DMS153 (cell line): ENCODE measurements around the gene DBI.
"Not testable (repeated sequence)": the region's sequence is repeated elsewhere in the genome, so short reads cannot be mapped to it uniquely, and the experiment has no call there.

Experiments used
- DNase-seq: peaks from one replicate; lab custom pipeline; 2025; lab: John Stamatoyannopoulos, UW

Gene DBI

GRCh38 chr2:119365436-119365835 lies 1.3 kb upstream of the DBI start:
- DNase-seq: no peak

DNA sequence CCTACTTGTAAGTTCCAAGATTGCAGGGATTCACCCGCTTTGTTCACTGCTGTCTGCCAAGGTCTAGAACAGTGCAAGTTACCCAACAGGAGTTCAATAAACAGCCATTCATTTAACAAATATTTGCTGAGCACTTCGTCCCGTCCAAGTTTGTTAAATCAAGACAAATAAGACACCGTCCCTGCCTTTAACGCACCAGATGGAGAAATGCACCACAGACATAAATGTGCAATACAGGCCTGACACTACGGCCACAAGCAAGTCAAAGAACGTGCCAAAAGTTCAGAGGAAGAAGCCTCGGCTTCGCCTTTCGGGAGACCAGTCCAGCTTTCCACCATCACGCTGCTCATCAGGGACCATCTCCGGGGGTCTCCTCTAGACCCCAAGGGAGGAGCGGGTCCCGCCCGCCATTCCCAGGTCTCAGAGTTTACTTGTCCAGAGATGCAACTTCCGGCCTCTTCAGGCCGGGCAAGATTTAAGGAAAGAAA lies 572 bp upstream of the DBI start:
- DNase-seq: no peak

DNA sequence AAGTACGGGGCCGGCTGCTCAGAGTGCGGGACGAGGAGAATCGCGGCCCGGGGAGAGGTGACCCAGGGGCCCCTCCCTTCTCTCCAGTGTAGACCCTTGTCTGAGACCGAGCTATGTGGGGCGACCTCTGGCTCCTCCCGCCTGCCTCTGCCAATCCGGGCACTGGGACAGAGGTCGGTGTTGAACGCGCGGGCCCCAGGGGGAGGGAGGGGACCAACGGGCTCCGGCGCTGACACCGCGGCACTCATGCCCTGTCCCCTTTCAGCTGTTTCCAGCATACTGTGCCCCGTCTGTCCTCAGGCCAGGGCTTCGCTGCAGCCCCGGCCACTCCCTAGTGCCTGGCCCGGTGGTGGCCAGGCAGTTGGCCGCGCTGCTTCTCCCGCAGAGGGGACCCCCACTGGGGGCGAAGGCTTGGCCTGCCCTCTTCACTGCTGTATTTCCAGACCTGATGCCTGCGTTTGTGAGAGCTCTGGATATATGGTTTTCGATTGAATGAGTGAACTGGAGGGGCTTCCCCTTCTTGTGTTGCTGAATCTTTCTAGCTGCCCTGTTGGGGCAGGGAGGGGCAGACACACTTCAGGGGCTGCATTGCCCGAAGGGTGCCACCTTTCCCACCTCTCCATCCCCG lies 809 bp downstream of the DBI start:
- no peak for DNase-seq

GRCh38 chr2:119369845-119370244 lies 3.1 kb downstream of the DBI start:
- DNase-seq: no peak

- no peak for DNase-seq
These were observed 4.3 kb downstream of the DBI start for GRCh38 chr2:119371111-119371510.

- no peak for DNase-seq
These were observed 6.2 kb downstream of the DBI start for GRCh38 chr2:119372778-119373568.

DNA sequence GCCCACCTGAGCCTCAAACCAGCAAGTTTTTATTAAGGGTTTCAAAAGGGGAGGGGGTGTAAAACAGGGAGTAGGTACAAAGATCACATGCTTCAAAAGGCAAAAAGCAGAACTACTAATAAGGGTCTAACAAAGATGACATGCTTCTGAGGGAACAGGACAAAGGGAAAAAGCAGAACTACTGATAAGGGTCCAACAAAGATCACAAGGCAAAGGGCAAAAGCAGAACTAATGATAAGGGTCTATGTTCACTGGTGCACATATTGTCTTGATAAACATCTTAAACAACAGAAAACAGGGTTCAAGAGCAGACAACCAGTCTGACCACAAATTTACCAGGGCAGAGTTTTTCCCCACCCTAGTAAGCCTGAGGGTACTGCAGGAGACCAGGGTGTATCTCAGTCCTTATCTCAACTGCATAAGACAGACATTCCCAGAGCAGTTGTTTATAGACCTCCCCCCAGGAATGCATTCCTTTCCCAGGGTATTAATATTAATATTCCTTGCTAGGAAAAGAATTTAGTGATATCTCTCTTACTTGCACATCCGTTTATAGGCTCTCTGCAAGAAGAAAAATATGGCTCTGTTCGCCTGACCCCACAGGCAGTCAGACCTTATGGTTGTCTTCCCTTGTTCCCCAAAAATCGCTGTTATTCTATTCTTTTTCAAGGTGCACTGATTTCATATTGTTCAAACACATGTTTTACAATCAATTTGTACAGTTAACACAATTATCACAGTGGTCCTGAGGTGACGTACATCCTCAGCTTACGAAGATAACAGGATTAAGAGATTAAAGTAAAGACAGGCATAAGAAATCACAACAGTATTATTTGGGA lies 7.3 kb downstream of the DBI start:
- DNase-seq: not testable (repeated sequence)

GRCh38 chr2:119376406-119376805 lies 9.6 kb downstream of the DBI start:
- not testable (repeated sequence) for DNase-seq

GRCh38 chr2:119376810-119377209 lies 10.0 kb downstream of the DBI start:
- DNase-seq: no peak

- no peak for DNase-seq
These were observed 10.7 kb downstream of the DBI start for GRCh38 chr2:119377294-119377992.

GRCh38 chr2:119377993-119378345 lies 11.2 kb downstream of the DBI start:
- DNase-seq: no peak

DNA sequence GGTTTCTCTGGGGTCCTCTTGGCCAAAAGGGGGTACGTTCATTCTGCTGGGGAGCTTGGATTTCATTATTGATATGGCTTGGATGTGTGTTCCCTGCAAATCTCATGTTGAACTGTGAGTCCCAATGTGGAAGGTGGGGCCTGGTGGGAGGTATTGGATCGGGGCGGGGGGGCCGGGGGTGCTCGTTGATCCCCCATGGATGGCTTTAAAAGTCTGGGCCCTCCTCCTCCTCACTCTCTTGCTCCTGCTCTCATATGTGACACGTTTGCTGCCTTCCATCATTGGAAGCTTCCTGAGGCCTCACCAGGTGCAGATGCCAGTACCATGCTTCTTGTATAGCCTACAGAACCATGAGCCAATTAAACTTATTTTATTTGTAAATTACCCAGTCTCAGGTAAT lies 11.8 kb downstream of the DBI start:
- no peak for DNase-seq

DNA sequence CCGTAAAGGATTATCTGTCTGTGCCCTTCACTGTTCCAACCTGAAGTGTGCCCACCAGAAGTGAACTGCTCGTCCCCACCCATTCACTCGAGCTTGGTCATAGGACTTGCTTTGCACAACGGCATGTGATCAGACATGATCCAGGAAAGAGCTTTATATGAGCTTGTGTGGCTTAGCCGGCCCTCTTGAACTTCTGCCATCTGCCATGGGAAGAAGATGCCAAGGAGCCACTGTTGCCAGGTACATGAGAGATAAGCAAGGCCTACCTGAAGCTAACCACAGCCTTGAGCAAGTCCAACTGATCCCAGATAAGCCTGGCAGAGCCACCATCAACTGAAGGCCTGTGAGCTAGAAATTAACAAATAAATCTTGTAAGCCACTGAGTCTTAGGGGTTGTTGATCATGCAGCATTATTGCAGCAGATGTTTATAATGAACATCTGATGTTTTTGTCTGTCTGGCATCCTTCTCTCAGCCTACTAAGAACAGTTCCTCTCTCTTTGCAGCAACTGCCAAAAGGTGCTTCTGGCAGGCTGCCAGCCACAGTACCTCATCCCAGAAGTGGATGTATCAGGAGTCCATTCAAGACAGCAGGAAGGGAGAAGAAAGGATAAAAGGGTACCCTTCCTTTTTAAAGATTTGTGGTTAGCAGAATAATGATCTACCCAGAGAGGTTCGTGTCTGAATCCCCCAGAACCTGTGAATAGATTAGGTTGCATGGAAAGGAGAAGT lies 16.8 kb downstream of the DBI start:
- DNase-seq: peak; percentile 51

- no peak for DNase-seq
These were observed 18.2 kb downstream of the DBI start for GRCh38 chr2:119384971-119385370.

DNA sequence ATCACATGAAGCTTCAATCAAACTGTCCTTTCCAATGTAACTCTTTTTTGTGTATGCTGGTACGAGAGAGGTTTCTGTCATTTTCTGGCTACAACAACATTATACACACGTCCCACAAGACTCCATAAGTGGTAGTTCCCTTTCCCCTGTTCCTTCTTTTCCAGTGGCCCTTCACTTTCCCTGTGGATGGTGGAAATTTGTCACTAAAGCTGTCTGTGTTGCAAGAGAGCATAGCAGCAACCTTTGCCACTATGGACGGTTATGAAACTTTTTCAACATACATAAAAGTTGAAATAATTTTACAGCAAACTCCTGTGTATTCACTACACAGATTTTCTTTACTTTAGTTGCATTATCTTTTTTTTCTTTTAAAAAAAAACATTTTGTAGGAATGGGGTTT lies 18.7 kb downstream of the DBI start:
- DNase-seq: no peak

DNA sequence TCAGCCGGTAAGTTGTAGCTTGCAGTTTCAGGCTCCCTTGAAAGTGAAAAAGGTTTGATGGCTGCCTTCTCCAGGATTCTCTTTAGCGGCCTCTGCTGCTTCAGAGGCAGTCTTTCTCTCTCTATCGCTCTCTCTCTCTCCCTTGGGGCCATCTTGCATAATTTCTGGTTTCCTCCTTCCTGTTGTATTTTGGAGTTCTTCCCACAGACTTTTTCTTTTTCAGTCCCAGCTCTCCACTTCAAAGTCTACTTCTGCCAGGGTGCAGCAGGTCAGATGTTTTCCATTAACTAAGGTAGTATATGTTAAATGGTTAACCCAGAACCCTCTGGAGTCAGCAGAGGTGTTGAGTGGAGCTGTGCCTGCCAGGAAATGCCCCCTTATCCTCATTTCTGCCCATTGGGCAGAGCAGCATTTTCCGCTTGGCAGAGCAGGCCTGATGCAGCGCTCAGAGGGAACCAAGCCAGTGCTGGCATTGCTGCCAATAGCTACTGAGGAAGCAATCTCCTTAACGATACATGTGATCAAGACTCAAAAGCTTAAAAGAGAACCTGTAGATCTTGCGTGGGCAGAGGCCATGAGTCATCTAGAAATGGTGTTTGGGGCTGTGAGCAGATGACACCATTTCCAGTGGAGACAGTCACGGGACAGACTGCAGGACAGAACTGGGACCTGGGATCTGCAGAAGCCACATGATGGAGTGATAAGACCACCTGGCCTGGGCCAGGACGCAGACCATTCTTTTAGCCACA lies 20.8 kb downstream of the DBI start:
- DNase-seq: no peak

- DNase-seq: no peak
These were observed 23.0 kb downstream of the DBI start for GRCh38 chr2:119389615-119390306.

- no peak for DNase-seq
These were observed 27.4 kb downstream of the DBI start for GRCh38 chr2:119393971-119394748.

GRCh38 chr2:119397196-119397595 lies 30.4 kb downstream of the DBI start:
- DNase-seq: no peak
